ENCODE measurements around the gene SHLD2.
"Not testable (repeated sequence)": the region's sequence is repeated elsewhere in the genome, so short reads cannot be mapped to it uniquely, and the experiment has no call there.

- TF ChIP-seq CTCF, POLR2A (IDR thresholded peaks at IDR 0.05): not testable (repeated sequence)
These were observed 38.9 kb downstream of the SHLD2 start for GRCh38 chr10:87133936-87134335.

Data from uterus (tissue), 2 donors.